Measurements from ENCODE around the gene ZNF324B. TPM values are rescaled to one million over a fixed set of nuclear protein-coding genes. Genes with fewer than 3 reads are reported as not detected.

The ZNF324B gene
- polyA plus RNA-seq (2011; rRNA removed) (3.8 and 4.1 TPM in 2 replicates), polyA plus RNA-seq (2017; fragmentation: RNase III; extraction: RNeasy Plus Mini Kit Qiagen cat#74134 plus additional on column Dnase treatment) (6.8 TPM in 3 replicates), polyA minus RNA-seq (2011; rRNA and poly(A)+ RNA removed) (7.1 and 9.1 TPM in 2 replicates)
- 4.0 and 5.1 TPM in 2 replicates for polyA plus RNA-seq (2012; cell fraction: cytosol; rRNA removed)
- polyA plus RNA-seq (2012; cell fraction: nucleus; rRNA removed), result 4.8 and 7.9 TPM in 2 replicates

GRCh38 chr19:58451358-58452101, at the start of gene ZNF324B:
Gene ZNF324B, plus strand, starts transcription at chr19:58451622. Its CDS starts 2,080 bp downstream, at chr19:58453702.
- FAIRE-seq (peak; percentile 63), DNase-seq (ENCODE audit: low read depth in 1 of 2, low spot score in 1 of 2) (peak; percentile 97 to 98), ATAC-seq (peak; percentile 95 to 98)
- Histone ChIP-seq H3K4me3 (peak within 1 kb of the TSS; percentile 85), H3K27ac (peak within 1 kb of the TSS; percentile 76 to 90), H3K4me1 (no peaks in the 10 kb centered on the region), H3K4me2 (peak within 1 kb of the TSS; percentile 94), H3K9me3 (peaks cover 35% of the 10 kb centered on the region)
- POLR2A ChIA-PET, result interaction anchor here (0.7 to 1.4 kb wide), 5 partner anchors 43 to 92 kb away, joined by 3 to 4 read pairs (median 4); partner anchors contain the start of genes TRIM28, ZBTB45, ZNF497 and ZNF584
- TF ChIP-seq MAX (IDR thresholded peaks at IDR 0.05) (peak; percentile 85), USF2 (IDR thresholded peaks at IDR 0.05) (0 out of 2 replicates have a peak, but pooled peaks have one; percentile 4), E2F6 (IDR thresholded peaks at IDR 0.05; ENCODE audit: borderline replicate concordance, low read depth) (peak; percentile 80), HDAC2 (IDR thresholded peaks at IDR 0.05) (no peak), HOXB13 (CRISPR knock-in tag; IDR thresholded peaks at IDR 0.05; ENCODE audit: low read depth) (no peak), POLR2A (IDR thresholded peaks at IDR 0.05; ENCODE audit: low read length) (peak; percentile 55), RAD21 (conservative IDR thresholded peaks at IDR 0.05 in 1 of 2, IDR thresholded peaks at IDR 0.05 in 1 of 2) (no peak), BHLHE40 (IDR thresholded peaks at IDR 0.05; ENCODE audit: low read depth, low read length) (no peak), PHF8 (IDR thresholded peaks at IDR 0.05; ENCODE audit: borderline replicate concordance, low read depth) (peak; percentile 64), TFCP2L1 (CRISPR knock-in tag; IDR thresholded peaks at IDR 0.05) (0 out of 2 replicates have a peak, but pooled peaks have one; percentile 45), HMGXB4 (CRISPR knock-in tag; IDR thresholded peaks at IDR 0.05; ENCODE audit: borderline replicate concordance) (no peak), JUN (IDR thresholded peaks at IDR 0.05) (peak in 1 of 2 experiments; percentile 62; a peak in 1 of 5 replicates), RFX5 (IDR thresholded peaks at IDR 0.05) (peak; percentile 13; the same call in 1 of the 2 replicates), ZFP36 (IDR thresholded peaks at IDR 0.05; ENCODE audit: borderline replicate concordance, partially characterized antibody) (no peak), REST (IDR thresholded peaks at IDR 0.05) (no peak)
- CTCF ChIA-PET, result interaction anchor here (1.2 to 1.4 kb wide), 2 partner anchors 10 to 68 kb away, joined by 3 to 6 read pairs; partner anchors contain the start of gene ZBTB45
- WGBS (ENCODE audit: missing lambda C conversion rate), result under 1% methylated on average over 30 of the region's 79 CpGs

- H3K4me2 ChIP-seq, result peak overlapping the region; percentile 83
- ChIA-PET CTCF (no interaction called here), POLR2A (no interaction called here)
- DNase-seq (ENCODE audit: low read depth in 1 of 2, low spot score in 1 of 2), result no peak
- H3K4me1 ChIP-seq, result peaks cover 19% of the 10 kb centered on the region
- no peak for FAIRE-seq
- H3K4me3 ChIP-seq, result peak overlapping the region; percentile 73
- WGBS (ENCODE audit: missing lambda C conversion rate), result 27% methylated on average over 22 of the region's 23 CpGs
- peak overlapping the region; percentile 86 to 91 for H3K27ac ChIP-seq
- no peaks in the 10 kb centered on the region for H3K9me3 ChIP-seq
- ATAC-seq, result no peak
- TF ChIP-seq BHLHE40 (IDR thresholded peaks at IDR 0.05; ENCODE audit: low read depth, low read length) (no peak), HES2 (IDR thresholded peaks at IDR 0.05) (no peak), NFE2L2 (conservative IDR thresholded peaks at IDR 0.05; ENCODE audit: low read length) (no peak), KDM5A (IDR thresholded peaks at IDR 0.05) (no peak), ELK1 (IDR thresholded peaks at IDR 0.05; ENCODE audit: low read depth, low read length) (no peak), TFCP2L1 (CRISPR knock-in tag; IDR thresholded peaks at IDR 0.05) (no peak), USF2 (IDR thresholded peaks at IDR 0.05) (no peak), KDM1A (IDR thresholded peaks at IDR 0.05; ENCODE audit: low read depth) (no peak), JUN (IDR thresholded peaks at IDR 0.05) (no peak), ZC3H11A (IDR thresholded peaks at IDR 0.05) (no peak), ATOH8 (CRISPR knock-in tag; IDR thresholded peaks at IDR 0.05; ENCODE audit: low read depth) (no peak)
Measured at GRCh38 chr19:58401840-58402421, 49.5 kb upstream of the ZNF324B start.

All from A549 (cell line).